Astrocyte of the cerebellum (primary cell): ENCODE results near the gene PRUNE1.

Source experiments
- DNase-seq: peaks from one replicate; pipeline ENCODE4 v3.0.0-alpha.2; 2011; ENCODE audit warnings: low read depth
- H3K4me3 ChIP-seq: 2 replicates; pipeline ENCODE4 v1.5.1; 2011; ENCODE audit warnings: mild to moderate bottlenecking, low read depth, low read length, moderate library complexity
- CTCF ChIP-seq: IDR thresholded peaks from 2 replicates; pipeline ENCODE4 v1.5.1; 2012; ENCODE audit warnings: low read length, low read depth, moderate library complexity, mild to moderate bottlenecking; ENCODE audit errors: missing control alignments
- in situ Hi-C: cut with HindIII; loops from 2 replicates; pipeline ENCODE4 v1.10.0; 2017; ENCODE audit warnings: low sequenced_read_pairs

PRUNE1 gene

GRCh38 chr1:150976879-150977694, 31.2 kb upstream of the PRUNE1 start:
- DNase-seq = no peak
- in situ Hi-C loops = no loop called here

GRCh38 chr1:150979092-150980056, 28.9 kb upstream of the PRUNE1 start:
- in situ Hi-C loops = no loop called here
- no peak overlapping the region for H3K4me3 ChIP-seq
- peak; percentile 100 for TF ChIP-seq CTCF
- peak; percentile 91 for DNase-seq

More at GRCh38 chr1:150976879-150977694, 31.2 kb upstream of the PRUNE1 start:
- no peak for TF ChIP-seq CTCF
- no peak overlapping the region for H3K4me3 ChIP-seq

GRCh38 chr1:150981177-150981804, 27.0 kb upstream of the PRUNE1 start:
- no peak for DNase-seq
- TF ChIP-seq CTCF = no peak
- in situ Hi-C loops = no loop called here
- no peak overlapping the region for H3K4me3 ChIP-seq

- in situ Hi-C loops = no loop called here
- H3K4me3 ChIP-seq = no peak within 1 kb of the TSS
- TF ChIP-seq CTCF = no peak
- DNase-seq = no peak
These were observed 26.2 kb upstream of the PRUNE1 start, which contains the start of gene ANXA9 for GRCh38 chr1:150981805-150982712. ANXA9 (plus strand) TSS chr1:150982292; CDS start chr1:150983106, 814 bp downstream.

GRCh38 chr1:150985179-150985825, 22.9 kb upstream of the PRUNE1 start:
- H3K4me3 ChIP-seq = no peak overlapping the region
- in situ Hi-C loops = no loop called here
- TF ChIP-seq CTCF = no peak
- DNase-seq = no peak
